GM12872 (cell line): ENCODE results near the gene STIM2.

ENCODE experiments used
- TF ChIP-seq, protein P1 (sequence below): IDR thresholded peaks from 3 replicates; pipeline ENCODE4 v1.5.1; 2011; ENCODE audit warnings: low read depth, mild to moderate bottlenecking, low read length, moderate library complexity; ENCODE audit not compliant: insufficient read depth

Gene STIM2

DNA sequence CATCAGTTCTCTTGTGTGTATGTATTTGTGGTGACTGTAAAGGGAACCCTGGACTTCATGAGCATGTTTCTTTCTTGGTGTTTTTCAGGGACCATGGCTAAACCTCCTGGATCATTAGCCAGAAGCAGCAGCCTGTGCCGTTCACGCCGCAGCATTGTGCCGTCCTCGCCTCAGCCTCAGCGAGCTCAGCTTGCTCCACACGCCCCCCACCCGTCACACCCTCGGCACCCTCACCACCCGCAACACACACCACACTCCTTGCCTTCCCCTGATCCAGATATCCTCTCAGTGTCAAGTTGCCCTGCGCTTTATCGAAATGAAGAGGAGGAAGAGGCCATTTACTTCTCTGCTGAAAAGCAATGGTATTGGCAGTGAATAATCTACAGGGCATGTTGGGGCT is 157.0 kb downstream of the STIM2 start:
- TF ChIP-seq, protein P1, sequence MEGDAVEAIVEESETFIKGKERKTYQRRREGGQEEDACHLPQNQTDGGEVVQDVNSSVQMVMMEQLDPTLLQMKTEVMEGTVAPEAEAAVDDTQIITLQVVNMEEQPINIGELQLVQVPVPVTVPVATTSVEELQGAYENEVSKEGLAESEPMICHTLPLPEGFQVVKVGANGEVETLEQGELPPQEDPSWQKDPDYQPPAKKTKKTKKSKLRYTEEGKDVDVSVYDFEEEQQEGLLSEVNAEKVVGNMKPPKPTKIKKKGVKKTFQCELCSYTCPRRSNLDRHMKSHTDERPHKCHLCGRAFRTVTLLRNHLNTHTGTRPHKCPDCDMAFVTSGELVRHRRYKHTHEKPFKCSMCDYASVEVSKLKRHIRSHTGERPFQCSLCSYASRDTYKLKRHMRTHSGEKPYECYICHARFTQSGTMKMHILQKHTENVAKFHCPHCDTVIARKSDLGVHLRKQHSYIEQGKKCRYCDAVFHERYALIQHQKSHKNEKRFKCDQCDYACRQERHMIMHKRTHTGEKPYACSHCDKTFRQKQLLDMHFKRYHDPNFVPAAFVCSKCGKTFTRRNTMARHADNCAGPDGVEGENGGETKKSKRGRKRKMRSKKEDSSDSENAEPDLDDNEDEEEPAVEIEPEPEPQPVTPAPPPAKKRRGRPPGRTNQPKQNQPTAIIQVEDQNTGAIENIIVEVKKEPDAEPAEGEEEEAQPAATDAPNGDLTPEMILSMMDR: no peak

DNA sequence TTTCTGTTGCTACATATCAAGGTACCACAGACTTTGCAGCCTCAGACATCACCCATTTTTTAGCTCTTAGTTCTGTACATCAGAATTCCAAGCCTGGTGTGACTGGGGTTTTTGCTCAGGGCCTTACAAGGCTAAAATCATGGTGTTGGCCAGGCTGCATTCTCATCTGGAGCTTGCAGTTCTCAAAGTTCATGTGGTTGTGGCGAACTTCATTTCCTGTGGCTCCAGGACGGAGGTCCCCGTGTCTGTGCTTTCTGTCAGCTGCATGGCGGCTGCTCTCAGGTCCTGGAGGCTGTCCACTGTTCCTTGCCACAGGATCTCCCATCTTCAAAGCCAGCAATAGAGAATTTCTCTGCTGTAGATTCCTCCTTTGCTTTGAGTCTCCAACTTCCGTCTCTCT is 157.4 kb downstream of the STIM2 start:
- TF ChIP-seq, protein P1: no peak

DNA sequence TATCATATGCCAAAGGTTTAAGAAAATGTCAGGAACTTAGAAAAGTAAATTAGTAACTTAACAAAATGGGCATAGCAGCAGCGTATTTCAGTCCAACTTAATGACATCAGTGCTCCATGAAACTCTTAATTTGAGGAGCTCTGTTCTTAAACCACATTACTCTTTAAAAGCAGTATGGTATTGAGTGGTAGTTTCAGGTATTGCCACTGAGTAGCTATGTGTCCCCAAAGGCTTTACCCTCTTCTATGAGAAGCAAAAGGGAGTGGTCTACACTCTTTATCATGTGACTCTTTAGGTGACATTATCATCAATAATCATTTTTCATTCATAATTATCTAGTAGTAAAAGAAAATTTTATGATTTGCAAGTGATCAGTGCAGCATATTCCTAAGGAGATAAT is 158.3 kb downstream of the STIM2 start:
- TF ChIP-seq, protein P1: no peak

DNA sequence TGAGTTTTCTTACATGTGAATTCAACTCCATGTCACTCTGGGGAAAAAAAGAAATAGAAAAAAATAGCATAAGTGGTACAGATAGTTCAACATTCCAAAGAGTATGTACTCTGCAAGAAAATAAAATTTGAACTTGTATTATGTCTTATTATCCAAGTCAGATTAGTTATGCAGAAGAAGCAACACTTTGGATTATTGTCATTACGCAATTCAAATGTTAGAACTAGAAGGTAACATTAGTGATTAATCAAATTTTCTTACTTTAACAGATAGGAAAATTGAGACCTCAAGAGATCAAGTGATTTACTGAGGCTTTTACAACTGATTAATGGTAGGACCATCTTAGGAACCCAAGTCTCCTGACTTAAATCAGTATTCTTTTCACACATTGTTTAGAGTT is 159.1 kb downstream of the STIM2 start:
- TF ChIP-seq, protein P1: no peak

DNA sequence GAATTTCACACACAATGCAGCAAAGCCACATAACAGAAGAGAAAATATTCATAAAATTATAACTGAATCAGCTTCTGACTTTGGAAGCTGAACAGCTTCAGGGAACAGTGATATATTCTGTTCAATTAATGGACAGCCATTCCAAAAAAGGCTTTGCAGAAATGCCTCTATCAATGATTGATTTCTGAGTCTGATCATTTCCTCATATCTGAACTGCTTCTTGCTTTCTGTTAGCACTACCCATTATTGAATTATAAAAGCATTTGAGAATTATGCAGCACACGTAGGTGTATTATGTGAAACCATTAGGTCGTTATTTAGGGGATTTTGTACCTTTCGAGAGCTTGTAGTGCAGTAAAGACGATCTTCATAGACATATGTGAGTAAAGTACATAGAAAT is 159.6 kb downstream of the STIM2 start:
- TF ChIP-seq, protein P1: no peak

DNA sequence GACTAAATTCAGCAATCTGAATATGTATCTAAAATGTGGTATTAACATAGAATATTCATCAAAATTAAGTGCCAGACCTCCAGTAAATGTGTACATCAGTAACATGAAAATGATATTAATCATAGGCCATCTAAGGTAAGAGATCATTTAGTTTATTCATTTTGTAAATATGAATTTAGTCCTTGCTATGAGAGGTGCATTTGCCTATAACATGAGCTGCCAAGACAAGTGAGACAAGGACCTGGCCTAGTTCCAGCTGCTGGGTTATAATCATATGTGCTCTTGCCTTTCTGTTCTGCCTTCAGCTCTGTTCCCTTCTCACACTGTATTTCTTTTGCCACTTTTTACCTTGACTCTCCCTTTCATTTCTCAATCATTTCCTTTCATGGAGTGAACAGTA is 160.0 kb downstream of the STIM2 start:
- TF ChIP-seq, protein P1: no peak

DNA sequence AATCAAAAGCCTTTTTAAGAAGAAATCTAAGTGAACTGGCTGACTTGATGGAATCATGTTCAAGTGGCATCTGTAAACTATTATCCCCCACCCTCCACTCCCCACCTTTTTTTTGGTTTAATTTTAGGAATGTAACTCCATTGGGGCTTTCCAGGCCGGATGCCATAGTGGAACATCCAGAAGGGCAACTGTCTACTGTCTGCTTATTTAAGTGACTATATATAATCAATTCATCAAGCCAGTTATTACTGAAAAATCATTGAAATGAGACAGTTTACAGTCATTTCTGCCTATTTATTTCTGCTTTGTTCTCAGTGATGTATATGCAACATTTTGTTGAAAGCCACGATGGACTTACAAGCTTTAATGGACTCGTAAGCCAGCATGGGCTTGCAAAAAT is 162.3 kb downstream of the STIM2 start:
- TF ChIP-seq, protein P1: no peak

DNA sequence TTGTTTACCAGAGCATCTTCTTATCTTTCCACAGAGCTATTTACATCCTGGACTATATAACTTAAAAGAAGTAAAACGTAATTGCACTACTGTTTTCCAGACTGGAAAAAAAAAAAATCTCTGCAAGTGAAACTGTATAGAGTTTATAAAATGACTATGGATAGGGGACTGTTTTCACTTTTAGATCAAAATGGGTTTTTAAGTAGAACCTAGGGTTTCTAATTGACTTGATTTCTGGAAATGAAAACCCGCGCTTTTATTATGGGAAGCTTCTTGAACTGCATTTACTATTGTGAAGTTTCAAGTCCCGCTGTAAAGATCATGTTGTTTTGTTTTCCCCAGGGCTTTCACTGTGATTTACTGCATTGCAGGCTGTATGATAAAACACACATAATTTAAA is 162.7 kb downstream of the STIM2 start:
- TF ChIP-seq, protein P1: no peak
